Islet of Langerhans (tissue), 1 donor: ENCODE results near the gene TMEM208.

ENCODE experiments used
- FAIRE-seq: peaks from one replicate; lab custom pipeline; 2011; peaks lifted over from hg19 to GRCh38; lab: Jason Lieb, UNC

TMEM208 gene

DNA sequence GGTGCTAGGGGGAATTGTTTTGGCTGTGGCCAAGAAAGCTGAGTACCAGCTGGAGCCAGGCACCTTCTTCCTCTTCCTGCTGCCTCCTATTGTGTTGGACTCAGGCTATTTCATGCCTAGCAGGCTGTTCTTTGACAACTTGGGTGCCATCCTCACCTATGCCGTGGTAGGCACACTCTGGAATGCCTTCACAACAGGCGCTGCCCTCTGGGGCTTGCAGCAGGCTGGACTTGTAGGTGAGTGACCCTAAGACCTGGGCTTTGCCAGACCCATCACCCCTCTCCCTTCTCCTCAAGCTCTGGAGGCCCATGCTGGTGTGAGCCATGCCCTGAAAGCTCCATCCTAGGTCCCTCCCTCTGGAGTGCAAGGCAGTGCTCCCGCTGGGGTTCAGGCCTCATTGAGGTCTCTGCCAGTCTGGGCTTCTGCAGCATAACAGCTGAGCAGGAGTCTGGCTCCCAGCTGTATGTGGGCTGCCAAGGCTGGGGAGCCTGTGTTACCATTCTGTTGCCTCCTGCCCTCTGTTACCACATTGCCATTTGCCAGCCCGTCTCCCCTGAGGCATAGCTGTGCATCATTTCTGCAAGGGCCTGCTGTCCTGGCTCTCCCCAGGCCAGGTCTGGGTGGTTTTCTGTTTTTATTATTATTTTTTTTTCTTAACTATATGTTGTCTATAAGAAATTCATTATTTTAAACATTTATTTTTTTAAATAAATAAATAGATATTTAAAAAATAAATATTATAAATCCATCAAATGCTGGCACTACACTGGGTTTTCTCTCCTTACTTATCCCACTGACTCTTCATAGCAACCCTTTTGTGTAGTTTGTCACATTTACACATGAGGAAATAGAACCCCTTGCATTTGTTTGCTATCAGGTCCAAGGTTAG is 25.9 kb downstream of the TMEM208 start:
- FAIRE-seq: no peak

DNA sequence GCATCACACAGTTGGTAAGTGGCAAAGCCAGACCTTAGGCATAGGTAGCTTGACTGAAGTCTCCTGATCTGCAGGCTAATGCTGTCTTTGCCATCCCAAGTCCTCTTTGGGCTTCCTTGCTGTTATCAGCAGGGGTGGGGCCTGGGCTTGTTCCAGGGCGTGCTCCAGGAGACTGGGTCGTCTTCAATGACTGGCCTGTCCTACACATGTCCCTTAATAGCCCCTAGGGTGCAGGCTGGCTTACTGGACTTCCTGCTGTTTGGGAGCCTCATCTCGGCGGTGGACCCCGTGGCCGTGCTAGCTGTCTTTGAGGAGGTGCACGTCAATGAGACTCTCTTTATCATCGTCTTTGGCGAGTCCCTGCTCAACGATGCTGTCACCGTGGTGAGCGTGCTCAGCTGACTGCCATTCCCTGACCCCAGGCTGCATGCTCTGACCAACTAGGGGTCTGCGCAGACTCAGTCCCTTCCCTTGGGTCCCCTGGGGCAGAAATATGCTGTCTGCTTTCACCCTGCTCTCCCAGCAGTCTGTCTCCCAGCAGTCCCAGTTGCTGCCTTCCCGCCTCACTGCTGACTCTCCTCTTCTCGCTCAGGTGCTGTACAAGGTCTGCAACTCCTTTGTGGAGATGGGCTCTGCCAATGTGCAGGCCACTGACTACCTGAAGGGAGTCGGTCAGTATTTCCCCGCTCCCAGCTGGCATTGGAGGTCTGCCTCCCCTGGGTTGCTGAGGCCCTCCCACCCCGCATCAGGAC is 28.0 kb downstream of the TMEM208 start:
- FAIRE-seq: no peak

DNA sequence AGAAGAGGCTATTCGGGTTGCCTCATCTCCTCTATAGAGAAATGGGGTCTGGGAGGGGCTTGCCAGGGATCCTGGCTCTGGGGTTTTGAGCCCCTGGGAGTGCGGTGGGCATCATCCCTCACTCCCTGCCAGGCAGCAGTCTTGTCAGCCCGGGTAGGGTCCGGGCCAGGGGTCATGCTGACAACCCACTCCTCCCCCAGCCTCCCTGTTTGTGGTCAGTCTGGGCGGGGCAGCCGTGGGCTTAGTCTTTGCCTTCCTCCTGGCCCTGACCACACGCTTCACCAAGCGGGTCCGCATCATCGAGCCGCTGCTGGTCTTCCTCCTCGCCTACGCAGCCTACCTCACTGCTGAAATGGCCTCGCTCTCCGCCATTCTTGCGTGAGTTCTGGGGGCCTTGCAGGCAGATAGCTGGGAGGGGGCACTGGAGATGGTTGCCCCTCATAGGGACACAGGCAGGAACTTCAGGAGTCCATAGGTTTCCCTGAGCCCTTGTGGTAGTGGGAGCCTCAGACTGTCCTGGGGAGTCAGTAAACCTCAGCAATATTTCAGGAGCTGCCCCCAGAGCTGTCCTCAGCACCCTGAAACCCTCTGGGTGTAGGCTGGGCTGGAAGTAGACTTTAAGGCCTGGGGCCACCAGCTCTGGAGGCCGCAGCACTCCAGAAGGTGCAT is 28.8 kb downstream of the TMEM208 start:
- FAIRE-seq: no peak

DNA sequence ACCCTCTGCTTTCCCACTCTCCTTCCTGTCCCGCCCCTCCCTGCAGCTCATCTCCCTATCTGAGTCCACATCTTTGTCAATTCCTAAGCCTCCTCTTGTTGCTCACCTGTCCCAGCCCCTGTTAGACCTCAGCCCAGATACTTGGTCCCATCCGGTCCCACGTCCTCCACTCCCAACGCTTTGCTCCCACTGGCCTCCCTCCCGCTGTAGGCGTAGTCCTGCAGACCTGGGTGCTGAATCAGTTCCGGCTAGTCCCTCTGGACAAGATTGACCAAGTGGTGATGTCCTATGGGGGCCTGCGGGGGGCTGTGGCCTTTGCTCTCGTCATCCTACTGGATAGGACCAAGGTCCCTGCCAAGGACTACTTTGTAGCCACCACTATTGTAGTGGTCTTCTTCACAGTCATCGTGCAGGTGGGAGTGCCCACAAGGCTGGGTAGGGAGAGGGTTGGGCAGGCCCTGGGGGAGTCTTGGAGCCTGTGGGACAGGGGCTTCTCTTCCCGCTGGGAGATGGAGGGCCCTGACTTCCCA is 29.8 kb downstream of the TMEM208 start:
- FAIRE-seq: no peak

DNA sequence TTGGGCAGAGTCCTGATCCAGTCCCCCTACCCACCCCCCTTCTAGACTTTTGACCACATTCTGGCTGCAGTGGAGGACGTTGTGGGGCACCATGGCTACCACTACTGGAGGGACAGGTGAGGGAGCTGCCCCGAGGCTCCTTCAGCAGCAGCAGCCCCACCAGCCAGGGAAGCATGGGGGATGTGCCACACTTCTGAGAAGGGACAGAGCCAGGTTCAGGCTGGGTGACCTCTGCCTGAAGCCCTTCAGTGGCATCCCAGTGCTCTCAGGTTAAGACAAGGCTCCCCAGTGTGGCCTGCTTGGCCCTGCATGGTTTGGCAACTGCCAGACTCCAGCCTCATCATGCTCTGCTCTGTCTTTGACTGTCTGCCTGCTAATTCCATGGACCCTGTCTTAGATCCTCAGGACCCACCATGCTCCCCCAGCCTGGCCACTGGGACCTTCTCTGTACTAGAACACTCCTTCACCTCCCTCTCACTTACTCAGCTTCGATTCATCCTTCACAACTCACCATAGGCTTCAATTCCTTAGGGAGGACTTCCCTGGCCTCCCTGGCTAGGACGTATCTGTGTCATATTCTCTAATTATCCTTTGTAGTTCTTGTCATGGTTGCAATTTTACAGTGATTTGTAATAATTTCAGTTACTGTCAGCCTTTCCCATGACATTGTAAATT is 30.7 kb downstream of the TMEM208 start:
- FAIRE-seq: no peak

DNA sequence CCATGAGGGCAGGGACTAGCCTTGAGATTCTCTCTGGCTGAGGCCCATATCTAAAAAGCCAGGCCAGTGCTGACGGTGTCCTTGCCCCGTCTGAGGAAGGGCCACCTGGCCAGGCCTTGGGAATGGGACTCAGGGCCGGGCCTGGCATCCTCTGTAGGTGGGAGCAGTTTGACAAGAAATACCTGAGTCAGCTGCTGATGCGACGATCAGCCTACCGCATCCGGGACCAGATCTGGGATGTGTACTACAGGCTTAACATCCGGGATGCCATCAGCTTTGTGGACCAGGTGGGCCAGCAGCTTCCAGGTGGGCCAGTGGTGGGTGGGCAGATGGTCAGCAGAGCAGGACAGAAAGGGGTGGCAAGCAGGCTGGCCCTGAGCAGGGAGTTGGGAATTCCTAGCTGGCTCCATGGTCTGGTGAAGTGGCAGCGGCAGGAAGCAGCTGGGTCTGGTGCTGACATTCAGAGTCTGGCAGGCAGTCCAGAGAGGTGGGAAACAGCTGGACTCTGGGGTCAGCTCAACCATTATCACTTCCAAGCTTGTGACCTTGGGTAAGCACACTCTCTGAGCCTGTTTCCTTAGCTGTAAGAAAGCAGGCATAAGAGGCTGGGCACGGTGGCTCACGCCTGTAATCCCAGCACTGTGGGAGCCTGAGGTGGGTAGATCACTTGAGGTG is 31.4 kb downstream of the TMEM208 start:
- no peak for FAIRE-seq

DNA sequence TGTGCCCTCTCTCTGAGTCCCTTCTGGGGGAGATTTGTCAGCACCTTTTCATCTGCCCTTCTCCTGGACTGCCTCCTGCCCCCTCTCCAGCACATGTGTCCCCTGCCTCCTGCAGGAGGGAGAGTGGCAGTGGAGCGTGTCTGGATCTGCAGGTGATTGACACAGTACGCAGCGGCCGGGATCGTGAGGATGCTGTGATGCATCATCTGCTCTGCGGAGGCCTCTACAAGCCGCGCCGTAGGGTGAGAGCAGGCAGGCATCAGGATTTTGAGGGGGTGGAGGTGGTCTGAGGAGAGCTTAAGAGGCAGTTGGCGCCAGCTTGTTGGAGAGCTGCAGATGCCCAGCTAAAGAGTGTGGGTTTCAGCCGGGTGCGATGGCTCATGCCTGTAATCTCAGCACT is 32.8 kb downstream of the TMEM208 start:
- FAIRE-seq: no peak

DNA sequence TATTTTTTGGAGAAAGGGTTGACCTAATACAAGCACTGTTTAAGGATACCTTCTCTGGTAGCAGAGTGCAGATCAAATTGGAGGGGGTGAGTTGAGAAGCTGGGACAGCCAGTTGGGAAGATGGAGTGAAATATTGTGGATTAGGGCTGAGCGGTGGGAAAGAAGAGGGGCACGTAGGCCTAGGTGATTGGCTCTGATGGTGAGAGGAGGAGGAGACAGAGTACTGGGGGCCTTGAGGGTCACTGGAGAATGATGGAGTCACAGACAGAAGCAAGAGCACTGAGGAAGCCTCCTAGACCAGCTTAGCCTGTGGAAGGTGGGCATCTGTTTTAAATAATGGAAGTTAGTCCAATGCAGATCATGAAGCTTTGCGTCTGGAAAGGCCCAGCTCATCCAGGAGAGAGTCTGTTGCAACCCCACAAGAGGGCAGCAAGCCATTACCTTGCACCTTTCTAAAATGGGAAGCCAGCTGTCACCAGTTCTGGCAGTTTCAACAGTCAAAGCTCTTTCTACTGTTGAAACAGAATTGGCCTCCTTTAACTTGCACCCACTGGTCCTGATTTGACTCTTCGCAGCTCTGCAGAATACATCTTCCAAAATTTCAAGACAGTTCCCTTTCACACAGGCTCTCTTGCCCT is 33.6 kb downstream of the TMEM208 start:
- FAIRE-seq: no peak

DNA sequence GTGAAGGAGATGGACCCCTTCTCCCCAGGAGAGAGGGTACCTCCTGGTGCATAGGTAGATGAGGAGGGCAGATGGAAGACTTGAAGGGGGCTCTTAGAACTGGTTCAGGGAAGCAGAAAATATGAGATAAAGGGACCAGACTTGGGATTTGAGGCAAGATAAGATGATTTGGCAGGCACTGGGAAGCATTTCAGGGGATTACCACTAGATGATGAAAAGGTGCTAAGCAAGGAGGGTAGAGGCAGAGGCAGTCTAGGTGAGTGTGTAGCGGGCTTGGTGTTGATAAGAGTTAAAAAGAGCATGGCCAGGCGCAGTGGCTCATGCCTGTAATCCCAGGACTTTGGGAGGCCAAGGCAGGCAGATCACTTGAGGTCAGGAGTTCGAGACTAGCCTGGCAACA is 36.3 kb downstream of the TMEM208 start:
- FAIRE-seq: no peak

DNA sequence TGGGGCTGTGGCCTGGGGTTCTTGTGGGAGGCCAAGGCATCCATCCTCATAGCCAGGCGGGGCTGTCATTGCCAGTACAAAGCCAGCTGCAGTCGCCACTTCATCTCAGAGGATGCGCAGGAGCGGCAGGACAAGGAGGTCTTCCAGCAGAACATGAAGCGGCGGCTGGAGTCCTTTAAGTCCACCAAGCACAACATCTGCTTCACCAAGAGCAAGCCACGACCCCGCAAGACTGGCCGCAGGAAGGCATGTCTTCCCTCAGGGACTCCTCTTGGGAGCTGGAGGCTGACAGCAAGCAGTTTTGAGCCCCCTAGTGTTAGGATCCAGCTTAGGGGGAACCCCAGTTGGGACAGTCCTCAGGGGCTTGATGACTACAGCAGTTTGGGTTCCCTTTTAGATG is 37.3 kb downstream of the TMEM208 start:
- FAIRE-seq: no peak

DNA sequence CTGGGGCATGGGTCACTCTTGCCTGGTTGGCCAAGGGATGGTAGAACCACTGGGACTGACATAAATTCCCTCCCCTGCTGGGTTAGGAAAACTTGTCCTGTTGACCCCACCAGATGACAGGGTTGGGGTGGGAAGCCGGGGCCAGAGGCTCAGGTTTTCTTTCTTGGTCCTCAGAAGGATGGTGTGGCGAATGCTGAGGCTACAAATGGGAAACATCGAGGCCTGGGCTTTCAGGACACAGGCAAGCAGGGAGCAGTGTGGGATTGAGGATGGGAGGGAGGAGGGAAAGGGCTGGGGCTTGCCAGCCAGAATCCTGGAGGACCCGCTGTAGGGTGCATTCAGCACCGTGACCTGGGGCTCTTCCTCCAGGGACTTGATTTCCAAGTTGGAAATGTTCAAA is 37.9 kb downstream of the TMEM208 start:
- no peak for FAIRE-seq

DNA sequence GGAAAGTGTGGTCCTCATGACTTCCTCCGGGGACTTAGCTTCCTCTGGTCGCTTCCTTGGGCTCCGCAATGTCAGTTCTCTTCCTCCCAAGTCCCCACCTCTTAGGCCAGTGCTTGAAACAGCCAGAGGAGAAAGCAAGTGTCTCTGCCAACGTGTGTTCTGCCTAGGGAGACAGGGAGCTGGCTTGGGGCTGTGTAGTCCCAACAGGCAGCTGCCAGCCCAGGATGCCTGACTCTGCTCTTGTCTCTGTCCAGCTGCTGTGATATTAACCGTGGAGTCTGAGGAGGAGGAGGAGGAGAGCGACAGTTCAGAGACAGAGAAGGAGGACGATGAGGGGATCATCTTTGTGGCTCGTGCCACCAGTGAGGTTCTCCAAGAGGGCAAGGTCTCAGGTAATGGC is 38.9 kb downstream of the TMEM208 start:
- FAIRE-seq: no peak

DNA sequence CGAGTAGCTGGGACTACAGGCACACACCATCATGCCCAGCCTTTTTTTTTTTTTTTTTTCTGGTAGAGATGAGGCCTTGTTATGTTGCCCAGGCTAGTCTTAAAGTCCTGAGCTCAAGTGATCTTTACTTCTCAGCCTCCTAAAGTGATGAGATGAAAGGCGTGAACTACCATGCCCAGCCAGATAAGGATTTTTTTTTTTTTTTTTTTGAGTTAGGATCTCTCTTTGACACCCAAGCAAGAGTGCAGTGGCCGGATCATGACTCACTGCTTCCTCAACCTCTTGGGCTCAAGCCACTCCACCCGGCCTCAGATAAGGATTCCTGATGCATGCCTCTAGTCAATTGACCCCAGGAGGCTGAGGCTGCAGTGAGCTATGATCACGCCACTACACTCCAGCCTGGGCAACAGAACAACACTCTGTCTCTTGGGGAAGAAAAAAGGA is 41.2 kb downstream of the TMEM208 start:
- no peak for FAIRE-seq

DNA sequence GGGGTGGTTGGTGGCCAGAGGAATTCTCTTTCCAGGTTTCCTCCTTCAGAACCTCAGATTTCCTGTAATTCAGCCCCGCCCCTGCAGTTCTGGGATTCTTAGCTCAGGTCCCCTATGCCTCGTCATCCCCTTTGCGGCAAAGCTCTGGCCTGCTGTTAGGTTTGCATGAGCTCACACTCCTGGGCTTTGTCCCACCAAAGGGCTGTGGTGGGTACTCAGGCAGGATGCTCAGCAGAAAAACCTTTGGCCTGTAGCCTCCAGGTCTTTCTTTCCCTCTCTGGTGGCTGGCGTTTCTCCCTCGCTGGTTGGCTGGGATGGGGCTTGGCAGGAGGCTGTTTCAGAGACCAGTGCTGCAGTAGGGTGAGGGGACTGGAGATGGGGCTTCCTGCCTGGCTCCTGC is 42.8 kb downstream of the TMEM208 start:
- FAIRE-seq: no peak

DNA sequence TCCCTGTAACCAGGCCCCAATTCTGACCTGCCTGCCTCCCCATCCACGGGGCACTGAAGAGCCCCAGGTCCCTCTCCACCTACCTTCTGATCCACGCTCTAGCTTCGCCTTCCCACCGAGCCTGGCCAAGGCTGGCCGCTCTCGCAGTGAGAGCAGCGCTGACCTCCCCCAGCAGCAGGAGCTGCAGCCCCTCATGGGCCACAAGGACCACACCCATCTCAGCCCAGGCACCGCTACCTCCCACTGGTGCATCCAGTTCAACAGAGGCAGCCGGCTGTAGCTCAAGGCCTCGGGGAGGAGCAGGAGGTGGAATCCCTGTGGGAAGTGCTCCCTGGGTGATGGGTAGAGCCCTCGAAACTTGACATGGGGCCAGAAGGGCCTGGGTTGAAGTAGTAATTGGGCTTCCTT is 44.0 kb downstream of the TMEM208 start:
- FAIRE-seq: no peak

DNA sequence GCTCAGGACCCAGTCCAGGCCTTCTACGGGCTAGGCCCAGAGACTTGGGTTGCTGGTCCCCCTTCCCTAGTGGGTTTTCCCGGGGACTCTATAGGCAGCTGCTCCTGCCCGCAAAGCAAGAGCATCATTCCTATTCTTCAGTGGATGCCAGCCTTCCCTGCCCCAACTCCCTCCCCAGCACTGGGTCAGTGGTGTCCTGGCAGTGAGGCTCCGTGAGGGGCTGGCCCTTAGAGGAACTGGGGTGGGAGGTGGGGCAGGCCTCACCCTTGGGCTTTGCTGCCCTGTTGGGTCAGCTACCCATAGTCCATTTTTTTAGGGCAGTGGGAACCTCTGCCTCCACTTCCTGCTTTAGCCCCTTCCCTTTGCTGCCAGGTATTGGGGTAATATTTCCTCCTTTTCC is 44.5 kb downstream of the TMEM208 start:
- no peak for FAIRE-seq

DNA sequence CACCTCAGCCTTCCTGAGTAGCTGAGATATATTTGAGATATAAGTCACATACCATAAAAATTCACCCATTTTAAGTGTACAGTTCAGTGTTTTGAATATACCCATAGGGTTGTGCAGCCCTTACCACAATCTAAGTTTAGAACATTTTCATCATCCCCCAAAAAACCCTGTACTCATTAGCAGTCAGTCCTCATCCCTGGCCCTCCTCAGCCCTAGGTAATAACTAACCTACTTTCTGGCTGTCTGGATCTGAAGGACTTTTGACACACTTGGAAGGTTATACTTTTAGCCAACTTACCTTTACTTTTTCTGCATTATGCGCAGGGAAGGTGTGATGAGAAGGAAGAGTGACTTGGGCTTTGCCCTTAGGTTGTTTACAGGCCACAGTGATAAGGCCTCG is 48.4 kb downstream of the TMEM208 start:
- no peak for FAIRE-seq

DNA sequence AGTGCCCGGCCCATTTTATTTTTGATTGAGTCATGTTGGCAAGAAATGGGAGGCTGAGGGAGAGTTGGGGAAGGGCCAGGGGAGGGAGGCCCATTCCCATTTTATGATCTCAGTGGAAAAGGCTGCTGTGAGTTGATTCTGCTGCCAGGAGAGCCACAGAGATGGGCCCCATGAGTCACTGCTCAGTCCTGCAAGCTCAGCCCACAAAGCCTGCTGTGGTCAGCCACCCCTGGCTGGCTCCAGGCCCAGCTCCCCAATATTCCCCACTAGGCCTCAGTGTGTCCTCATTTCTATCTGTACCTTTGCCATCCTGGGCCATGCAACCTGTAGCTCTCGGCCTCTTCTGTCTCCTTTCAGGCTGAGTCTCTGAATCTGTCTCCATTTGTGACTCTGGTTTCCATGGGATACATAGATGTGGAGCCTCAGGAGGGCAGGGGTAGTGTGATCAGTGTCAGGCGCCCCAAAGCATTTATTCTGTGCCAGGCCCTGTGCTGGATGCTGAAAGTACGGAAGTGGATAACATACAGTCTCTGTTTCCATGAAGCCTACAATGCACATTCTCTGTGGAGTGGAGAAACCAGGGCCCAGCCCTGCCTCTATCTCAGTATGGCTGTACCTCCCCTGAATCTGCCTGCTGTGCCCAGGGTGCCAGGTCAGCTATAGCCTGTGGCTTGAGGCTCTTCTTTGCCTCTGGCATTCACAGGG is 50.5 kb downstream of the TMEM208 start:
- FAIRE-seq: no peak

DNA sequence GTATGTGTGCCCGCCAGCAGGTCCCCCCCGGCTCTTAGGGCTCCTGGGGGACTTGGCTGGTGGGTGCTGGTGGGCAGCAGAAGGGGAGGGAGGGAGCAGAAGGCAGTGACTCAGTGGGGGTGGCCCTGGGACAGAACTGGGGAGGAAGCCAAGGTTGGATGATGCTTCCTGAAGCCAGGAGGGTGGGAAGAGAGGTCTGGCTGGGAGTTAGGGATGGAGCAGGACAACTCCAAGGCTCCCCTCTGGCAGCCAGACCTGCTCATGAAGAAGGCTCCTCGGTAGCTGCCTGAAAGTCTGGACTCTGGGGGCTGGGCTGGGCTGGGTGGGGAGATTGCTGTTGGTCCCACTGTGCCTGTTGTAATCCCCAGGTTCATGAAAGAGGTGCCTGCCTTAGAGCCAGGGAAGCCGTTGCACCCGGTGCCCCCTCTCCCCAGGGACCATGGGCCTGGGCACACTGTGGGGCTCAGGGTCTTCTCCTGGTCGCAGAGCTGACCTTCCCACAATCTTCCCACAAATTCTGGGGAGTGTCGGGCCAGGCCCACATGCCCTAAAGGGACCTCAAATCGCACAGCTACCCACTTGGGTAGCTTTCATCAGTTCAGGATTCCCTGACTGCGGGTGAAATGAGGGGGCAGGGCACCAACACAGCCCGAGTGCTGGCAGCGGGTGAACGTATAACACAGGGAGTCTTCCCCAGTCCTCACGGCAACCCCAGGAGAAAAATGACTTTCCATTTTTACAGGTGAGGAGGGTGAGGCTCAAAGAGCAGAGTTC is 51.3 kb downstream of the TMEM208 start:
- no peak for FAIRE-seq
